Osteoblast (primary cell): ENCODE data around the gene ERCC3. TPM values are rescaled to one million over a fixed set of nuclear protein-coding genes. Genes with fewer than 3 reads are reported as not detected.

Experiments
- DNase-seq: peaks from one replicate; pipeline ENCODE4 v3.0.0; 2011; ENCODE audit warnings: low spot score, mixed read lengths; ENCODE audit not compliant: insufficient read length; ENCODE audit errors: missing footprints
- H2AFZ ChIP-seq: 2 replicates; pipeline ENCODE4 v1.6.0; 2011; ENCODE audit warnings: mild to moderate bottlenecking, low read length
- H3K27ac ChIP-seq: 2 replicates; pipeline ENCODE4 v1.5.1; 2011; ENCODE audit warnings: mild to moderate bottlenecking, low read depth, low read length, moderate library complexity
- H3K27me3 ChIP-seq: 2 replicates; pipeline ENCODE4 v1.6.0; 2012; ENCODE audit warnings: mild to moderate bottlenecking, control low read depth, inconsistent platforms, low read length, moderate library complexity; ENCODE audit not compliant: insufficient read depth
- H3K36me3 ChIP-seq: 2 replicates; pipeline ENCODE4 v1.5.1; 2011; ENCODE audit warnings: mild to moderate bottlenecking, low read length, control low read depth, moderate library complexity; ENCODE audit not compliant: insufficient read depth
- H3K4me1 ChIP-seq: 2 replicates; pipeline ENCODE4 v1.5.1; 2011; ENCODE audit warnings: mild to moderate bottlenecking, low read length, control low read depth, moderate library complexity; ENCODE audit not compliant: insufficient read depth
- H3K4me2 ChIP-seq: 2 replicates; pipeline ENCODE4 v1.6.0; 2011; ENCODE audit warnings: mild to moderate bottlenecking, low read length; ENCODE audit not compliant: insufficient read depth
- H3K4me3 ChIP-seq: fragments of 200-600 bp; sonication (generic); 3 replicates; pipeline ENCODE4 v1.5.1; 2012; ENCODE audit warnings: mild to moderate bottlenecking, low read length, inconsistent platforms; ENCODE audit not compliant: insufficient read depth
- H3K79me2 ChIP-seq: 2 replicates; pipeline ENCODE4 v1.6.0; 2012; ENCODE audit warnings: mild to moderate bottlenecking, low read length, control low read depth, inconsistent platforms; ENCODE audit not compliant: insufficient read depth
- H3K9me3 ChIP-seq: 2 replicates; pipeline ENCODE4 v1.5.1; 2011; ENCODE audit warnings: low read depth, low read length, control low read depth
- H4K20me1 ChIP-seq: 2 replicates; pipeline ENCODE4 v1.6.0; 2012; ENCODE audit warnings: mild to moderate bottlenecking, low read length, control low read depth; ENCODE audit not compliant: insufficient read depth
- total RNA-seq: library from RNA; depleted of rRNA; stranded (reverse); fragments of >200 nt; gene quantifications from 2 replicates; pipeline ENCODE4 v1.2.3, GENCODE V29; 2012
- TF ChIP-seq, protein P1 (sequence below): IDR thresholded peaks from 2 replicates; pipeline ENCODE4 v1.5.1; 2011; ENCODE audit warnings: mild to moderate bottlenecking, low read depth, low read length, moderate library complexity; ENCODE audit errors: extremely low read depth

ERCC3 gene
- total RNA-seq, 1 donor, result 43.1 TPM

- no peak overlapping the region for H3K4me2 ChIP-seq
- peak; percentile 44 for DNase-seq
Measured at GRCh38 chr2:127320586-127321275, 26.8 kb upstream of the ERCC3 start.

GRCh38 chr2:127320067-127320466 lies 26.1 kb upstream of the ERCC3 start:
- Histone ChIP-seq H3K9me3 (no peaks in the 10 kb centered on the region), H3K27ac (no peak overlapping the region), H3K4me1 (peaks cover 4% of the 10 kb centered on the region), H3K4me3 (no peak overlapping the region), H3K36me3 (peaks cover 37% of the 10 kb centered on the region), H2AFZ (no peak overlapping the region), H3K27me3 (no peaks in the 10 kb centered on the region), H3K79me2 (peaks cover 2% of the 10 kb centered on the region), H4K20me1 (peaks cover 2% of the 10 kb centered on the region), H3K4me2 (no peak overlapping the region)
- TF ChIP-seq, protein P1, sequence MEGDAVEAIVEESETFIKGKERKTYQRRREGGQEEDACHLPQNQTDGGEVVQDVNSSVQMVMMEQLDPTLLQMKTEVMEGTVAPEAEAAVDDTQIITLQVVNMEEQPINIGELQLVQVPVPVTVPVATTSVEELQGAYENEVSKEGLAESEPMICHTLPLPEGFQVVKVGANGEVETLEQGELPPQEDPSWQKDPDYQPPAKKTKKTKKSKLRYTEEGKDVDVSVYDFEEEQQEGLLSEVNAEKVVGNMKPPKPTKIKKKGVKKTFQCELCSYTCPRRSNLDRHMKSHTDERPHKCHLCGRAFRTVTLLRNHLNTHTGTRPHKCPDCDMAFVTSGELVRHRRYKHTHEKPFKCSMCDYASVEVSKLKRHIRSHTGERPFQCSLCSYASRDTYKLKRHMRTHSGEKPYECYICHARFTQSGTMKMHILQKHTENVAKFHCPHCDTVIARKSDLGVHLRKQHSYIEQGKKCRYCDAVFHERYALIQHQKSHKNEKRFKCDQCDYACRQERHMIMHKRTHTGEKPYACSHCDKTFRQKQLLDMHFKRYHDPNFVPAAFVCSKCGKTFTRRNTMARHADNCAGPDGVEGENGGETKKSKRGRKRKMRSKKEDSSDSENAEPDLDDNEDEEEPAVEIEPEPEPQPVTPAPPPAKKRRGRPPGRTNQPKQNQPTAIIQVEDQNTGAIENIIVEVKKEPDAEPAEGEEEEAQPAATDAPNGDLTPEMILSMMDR, result no peak
- no peak for DNase-seq

More at GRCh38 chr2:127320586-127321275, 26.8 kb upstream of the ERCC3 start:
- no peaks in the 10 kb centered on the region for H3K27me3 ChIP-seq
- H3K36me3 ChIP-seq, result peaks cover 39% of the 10 kb centered on the region
- H4K20me1 ChIP-seq, result peaks cover 2% of the 10 kb centered on the region
- no peaks in the 10 kb centered on the region for H3K9me3 ChIP-seq
- H3K27ac ChIP-seq, result no peak overlapping the region
- no peak overlapping the region for H3K4me3 ChIP-seq
- H2AFZ ChIP-seq, result no peak overlapping the region
- TF ChIP-seq, protein P1, result no peak
- H3K4me1 ChIP-seq, result peaks cover 4% of the 10 kb centered on the region
- peaks cover 2% of the 10 kb centered on the region for H3K79me2 ChIP-seq

GRCh38 chr2:127314193-127314988 lies 20.4 kb upstream of the ERCC3 start:
- TF ChIP-seq, protein P1, result no peak
- Histone ChIP-seq H3K27me3 (no peaks in the 10 kb centered on the region), H3K36me3 (peaks cover 36% of the 10 kb centered on the region)

DNA sequence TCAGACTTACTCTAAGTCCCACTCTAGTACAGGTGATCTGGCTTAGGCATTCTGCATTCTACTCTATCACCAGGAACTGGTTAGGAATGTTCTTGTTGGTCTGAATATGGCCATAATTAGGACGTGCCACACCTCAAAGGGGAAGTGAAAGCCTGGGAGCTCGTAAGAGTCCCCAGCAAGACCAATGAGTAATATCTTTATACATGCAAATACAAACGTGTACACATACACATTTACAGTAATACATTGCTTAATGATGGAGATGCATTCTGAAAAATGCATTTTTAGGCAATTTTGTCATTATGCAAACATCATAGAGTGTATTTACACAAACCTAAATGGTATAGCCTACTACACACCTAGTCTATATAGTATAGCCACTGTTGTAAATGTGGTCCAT lies 19.5 kb upstream of the ERCC3 start:
- H3K9me3 ChIP-seq, result no peaks in the 10 kb centered on the region
- H3K27ac ChIP-seq, result no peak overlapping the region
- no peaks in the 10 kb centered on the region for H3K4me1 ChIP-seq
- no peaks in the 10 kb centered on the region for H4K20me1 ChIP-seq
- TF ChIP-seq, protein P1, result no peak
- H3K36me3 ChIP-seq, result peaks cover 36% of the 10 kb centered on the region
- DNase-seq, result no peak
- H3K79me2 ChIP-seq, result no peaks in the 10 kb centered on the region
- H3K4me2 ChIP-seq, result no peak overlapping the region
- no peak overlapping the region for H3K4me3 ChIP-seq
- no peaks in the 10 kb centered on the region for H3K27me3 ChIP-seq
- no peak overlapping the region for H2AFZ ChIP-seq

More at GRCh38 chr2:127314193-127314988, 20.4 kb upstream of the ERCC3 start:
- Histone ChIP-seq H3K4me3 (no peak overlapping the region), H2AFZ (no peak overlapping the region), H3K79me2 (peaks cover 2% of the 10 kb centered on the region), H3K4me2 (no peak overlapping the region), H3K4me1 (no peaks in the 10 kb centered on the region), H3K27ac (no peak overlapping the region), H3K9me3 (no peaks in the 10 kb centered on the region), H4K20me1 (no peaks in the 10 kb centered on the region)
- no peak for DNase-seq
